Measurements from ENCODE around the gene DCDC1.

- TF ChIP-seq CTCF (conservative IDR thresholded peaks at IDR 0.05; ENCODE audit: low read length) (no peak), EZH2phosphoT487 (IDR thresholded peaks at IDR 0.05; ENCODE audit: borderline replicate concordance, low read depth, low read length) (no peak)
Measured at GRCh38 chr11:30917266-30917665, 452.3 kb downstream of the DCDC1 start.
